ENCODE data around the gene STARD13.

The STARD13 gene, protein sequence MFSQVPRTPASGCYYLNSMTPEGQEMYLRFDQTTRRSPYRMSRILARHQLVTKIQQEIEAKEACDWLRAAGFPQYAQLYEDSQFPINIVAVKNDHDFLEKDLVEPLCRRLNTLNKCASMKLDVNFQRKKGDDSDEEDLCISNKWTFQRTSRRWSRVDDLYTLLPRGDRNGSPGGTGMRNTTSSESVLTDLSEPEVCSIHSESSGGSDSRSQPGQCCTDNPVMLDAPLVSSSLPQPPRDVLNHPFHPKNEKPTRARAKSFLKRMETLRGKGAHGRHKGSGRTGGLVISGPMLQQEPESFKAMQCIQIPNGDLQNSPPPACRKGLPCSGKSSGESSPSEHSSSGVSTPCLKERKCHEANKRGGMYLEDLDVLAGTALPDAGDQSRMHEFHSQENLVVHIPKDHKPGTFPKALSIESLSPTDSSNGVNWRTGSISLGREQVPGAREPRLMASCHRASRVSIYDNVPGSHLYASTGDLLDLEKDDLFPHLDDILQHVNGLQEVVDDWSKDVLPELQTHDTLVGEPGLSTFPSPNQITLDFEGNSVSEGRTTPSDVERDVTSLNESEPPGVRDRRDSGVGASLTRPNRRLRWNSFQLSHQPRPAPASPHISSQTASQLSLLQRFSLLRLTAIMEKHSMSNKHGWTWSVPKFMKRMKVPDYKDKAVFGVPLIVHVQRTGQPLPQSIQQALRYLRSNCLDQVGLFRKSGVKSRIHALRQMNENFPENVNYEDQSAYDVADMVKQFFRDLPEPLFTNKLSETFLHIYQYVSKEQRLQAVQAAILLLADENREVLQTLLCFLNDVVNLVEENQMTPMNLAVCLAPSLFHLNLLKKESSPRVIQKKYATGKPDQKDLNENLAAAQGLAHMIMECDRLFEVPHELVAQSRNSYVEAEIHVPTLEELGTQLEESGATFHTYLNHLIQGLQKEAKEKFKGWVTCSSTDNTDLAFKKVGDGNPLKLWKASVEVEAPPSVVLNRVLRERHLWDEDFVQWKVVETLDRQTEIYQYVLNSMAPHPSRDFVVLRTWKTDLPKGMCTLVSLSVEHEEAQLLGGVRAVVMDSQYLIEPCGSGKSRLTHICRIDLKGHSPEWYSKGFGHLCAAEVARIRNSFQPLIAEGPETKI

DNA sequence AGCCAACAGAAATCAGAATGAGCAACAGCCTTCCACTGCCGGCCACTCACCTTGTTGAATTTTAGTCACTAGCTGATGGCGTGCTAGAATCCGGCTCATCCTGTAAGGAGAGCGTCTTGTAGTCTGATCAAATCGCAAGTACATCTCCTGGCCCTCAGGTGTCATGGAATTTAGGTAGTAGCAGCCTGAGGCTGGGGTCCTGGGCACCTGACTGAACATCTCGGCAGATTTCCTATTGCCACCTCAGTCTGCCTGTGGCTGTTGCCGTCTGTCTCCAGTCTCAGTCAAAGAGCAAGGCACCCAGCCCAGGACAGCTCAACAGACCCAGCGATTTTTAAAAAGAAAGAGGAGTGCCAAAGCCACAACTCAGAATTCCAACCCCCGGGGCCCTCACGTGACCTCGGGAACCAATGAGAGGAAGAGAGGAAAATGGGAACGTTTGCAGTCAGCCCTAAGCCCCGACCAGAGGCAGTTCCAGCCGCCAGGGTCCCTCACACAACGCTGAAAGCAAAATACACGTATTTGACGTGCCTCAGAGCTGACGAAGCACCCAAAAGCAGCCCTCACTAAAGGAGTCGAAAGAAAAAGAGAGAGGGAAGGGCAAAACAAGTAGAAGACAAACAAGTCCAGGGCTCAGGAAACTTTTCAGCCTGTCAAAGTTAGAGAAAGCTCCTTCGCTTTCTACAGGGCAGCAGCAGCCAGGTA, at the start of gene STARD13:
STARD13 (minus strand) TSS at position 336 of the 705 bp plus-strand sequence; CDS start at position 219, 117 bp downstream.
- no peaks in the 10 kb centered on the region for H3K36me3 ChIP-seq (ENCODE audit: control insufficient read depth in 2 of 2, insufficient read depth in 2 of 2, low read length in 2 of 2)
- H3K27me3 ChIP-seq (ENCODE audit: control insufficient read depth in 1 of 2, insufficient read depth in 2 of 2, low read length in 2 of 2) = no peaks in the 10 kb centered on the region
- H3K4me3 ChIP-seq (ENCODE audit: low read length in 2 of 2) = peak within 1 kb of the TSS; percentile 84 to 95
- no peaks in the 10 kb centered on the region for H3K9me3 ChIP-seq (ENCODE audit: control insufficient read depth in 2 of 2, low read length in 2 of 2)
- H3K27ac ChIP-seq (ENCODE audit: low read length) = peak within 1 kb of the TSS; percentile 83
- peak within 1 kb of the TSS; percentile 76 to 95 for H3K9ac ChIP-seq (ENCODE audit: low read length in 2 of 2)
- peaks cover 23% of the 10 kb centered on the region for H3K4me1 ChIP-seq (ENCODE audit: control insufficient read depth, insufficient read depth, low read length)

DNA sequence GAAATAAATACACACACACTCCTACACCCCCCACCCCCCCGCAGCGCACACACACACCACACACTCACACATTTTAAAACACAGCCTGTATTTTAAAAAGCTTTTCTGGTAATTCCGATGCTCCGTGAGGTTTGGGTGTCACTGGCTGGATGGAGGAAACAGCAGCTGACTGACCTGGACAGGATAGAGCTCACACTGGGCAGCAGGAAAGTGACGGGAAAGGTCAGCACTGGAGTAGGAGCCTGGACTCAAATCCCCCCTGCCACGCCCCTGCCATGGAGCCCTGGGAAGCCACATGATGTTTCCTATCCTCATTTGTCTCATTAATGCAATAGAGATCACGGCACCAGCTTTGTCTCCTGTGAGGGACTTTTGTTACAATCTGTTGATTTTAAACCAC, 49.3 kb upstream of the STARD13 start:
- Histone ChIP-seq H3K9ac (ENCODE audit: low read length in 2 of 2) (no peak overlapping the region), H3K27ac (ENCODE audit: low read length) (no peak overlapping the region), H3K36me3 (ENCODE audit: control insufficient read depth in 2 of 2, insufficient read depth in 2 of 2, low read length in 2 of 2) (peaks cover 0 to 5% of the 10 kb centered on the region in 2 donors), H3K4me1 (ENCODE audit: control insufficient read depth, insufficient read depth, low read length) (no peaks in the 10 kb centered on the region), H3K27me3 (ENCODE audit: control insufficient read depth in 1 of 2, insufficient read depth in 2 of 2, low read length in 2 of 2) (no peaks in the 10 kb centered on the region), H3K4me3 (ENCODE audit: low read length in 2 of 2) (no peak overlapping the region), H3K9me3 (ENCODE audit: control insufficient read depth in 2 of 2, low read length in 2 of 2) (no peaks in the 10 kb centered on the region)

DNA sequence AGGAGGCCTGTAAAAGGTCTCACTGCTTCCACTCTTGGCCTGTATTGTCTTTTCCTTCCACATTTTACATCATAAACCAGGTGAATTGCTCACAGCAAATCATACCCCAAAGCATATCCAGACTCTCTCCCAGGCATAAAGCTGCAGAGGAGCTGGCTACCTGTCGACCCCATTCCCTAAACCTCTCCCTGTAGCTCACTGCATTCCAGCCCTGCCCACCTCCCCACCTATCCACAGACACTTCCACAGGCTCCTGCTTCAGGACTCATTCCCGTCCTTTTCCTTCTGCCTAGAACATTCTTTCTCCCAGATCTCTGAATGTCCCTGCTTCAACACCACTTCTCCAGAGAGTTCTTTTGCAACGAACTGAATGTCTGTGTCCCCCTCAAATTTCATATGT, 46.4 kb upstream of the STARD13 start:
- Histone ChIP-seq H3K36me3 (ENCODE audit: control insufficient read depth in 2 of 2, insufficient read depth in 2 of 2, low read length in 2 of 2) (peaks cover 0 to 5% of the 10 kb centered on the region in 2 donors), H3K4me1 (ENCODE audit: control insufficient read depth, insufficient read depth, low read length) (no peaks in the 10 kb centered on the region), H3K27ac (ENCODE audit: low read length) (no peak overlapping the region), H3K9ac (ENCODE audit: low read length in 2 of 2) (no peak overlapping the region), H3K4me3 (ENCODE audit: low read length in 2 of 2) (no peak overlapping the region), H3K9me3 (ENCODE audit: control insufficient read depth in 2 of 2, low read length in 2 of 2) (no peaks in the 10 kb centered on the region), H3K27me3 (ENCODE audit: control insufficient read depth in 1 of 2, insufficient read depth in 2 of 2, low read length in 2 of 2) (no peaks in the 10 kb centered on the region)

DNA sequence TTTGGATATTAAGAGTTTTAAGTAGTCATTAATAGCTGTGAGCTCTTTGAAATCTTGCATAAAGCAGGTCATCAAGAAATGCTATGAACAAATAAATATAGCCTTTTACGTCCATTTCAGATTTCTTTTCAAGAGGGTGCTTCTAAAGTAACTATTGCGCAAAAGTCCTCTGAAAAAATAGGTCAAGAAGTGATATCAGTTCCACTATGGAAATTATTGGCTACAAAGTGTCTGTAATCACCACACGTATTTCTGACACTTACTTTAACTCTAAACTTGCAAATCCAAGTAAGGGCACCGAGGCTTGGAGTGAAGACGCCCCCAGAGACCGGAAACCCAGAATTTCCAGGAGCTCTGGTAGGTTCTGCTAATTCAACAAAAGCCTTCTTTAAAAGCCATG, 44.9 kb upstream of the STARD13 start:
- peaks cover 0 to 3% of the 10 kb centered on the region in 2 donors for H3K36me3 ChIP-seq (ENCODE audit: control insufficient read depth in 2 of 2, insufficient read depth in 2 of 2, low read length in 2 of 2)
- no peaks in the 10 kb centered on the region for H3K9me3 ChIP-seq (ENCODE audit: control insufficient read depth in 2 of 2, low read length in 2 of 2)
- no peak overlapping the region for H3K9ac ChIP-seq (ENCODE audit: low read length in 2 of 2)
- no peak overlapping the region for H3K4me3 ChIP-seq (ENCODE audit: low read length in 2 of 2)
- no peaks in the 10 kb centered on the region for H3K27me3 ChIP-seq (ENCODE audit: control insufficient read depth in 1 of 2, insufficient read depth in 2 of 2, low read length in 2 of 2)
- no peaks in the 10 kb centered on the region for H3K4me1 ChIP-seq (ENCODE audit: control insufficient read depth, insufficient read depth, low read length)
- H3K27ac ChIP-seq (ENCODE audit: low read length) = no peak overlapping the region

DNA sequence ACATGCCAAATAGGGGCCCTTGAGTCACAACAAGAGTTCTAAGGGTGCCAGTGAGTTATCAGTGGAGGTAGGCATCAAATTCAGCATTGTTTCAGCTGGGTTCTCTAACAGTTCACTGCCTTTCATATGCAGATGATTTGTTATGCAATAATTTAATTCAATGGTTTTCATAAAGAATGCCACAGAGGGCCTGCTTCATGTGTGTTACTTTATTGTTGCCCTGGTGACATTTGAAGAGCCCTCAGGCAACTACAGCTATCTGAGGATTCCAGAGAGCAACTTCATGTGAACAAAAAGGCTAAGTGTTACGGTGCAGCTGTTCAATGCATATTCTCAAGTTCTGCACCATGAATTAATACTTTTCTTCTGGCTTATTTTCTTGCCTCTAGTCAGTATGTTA, 43.1 kb upstream of the STARD13 start:
- Histone ChIP-seq H3K36me3 (ENCODE audit: control insufficient read depth in 2 of 2, insufficient read depth in 2 of 2, low read length in 2 of 2) (no peaks in the 10 kb centered on the region), H3K9me3 (ENCODE audit: control insufficient read depth in 2 of 2, low read length in 2 of 2) (no peaks in the 10 kb centered on the region), H3K4me3 (ENCODE audit: low read length in 2 of 2) (no peak overlapping the region), H3K9ac (ENCODE audit: low read length in 2 of 2) (no peak overlapping the region), H3K27ac (ENCODE audit: low read length) (no peak overlapping the region), H3K27me3 (ENCODE audit: control insufficient read depth in 1 of 2, insufficient read depth in 2 of 2, low read length in 2 of 2) (no peaks in the 10 kb centered on the region), H3K4me1 (ENCODE audit: control insufficient read depth, insufficient read depth, low read length) (no peaks in the 10 kb centered on the region)

DNA sequence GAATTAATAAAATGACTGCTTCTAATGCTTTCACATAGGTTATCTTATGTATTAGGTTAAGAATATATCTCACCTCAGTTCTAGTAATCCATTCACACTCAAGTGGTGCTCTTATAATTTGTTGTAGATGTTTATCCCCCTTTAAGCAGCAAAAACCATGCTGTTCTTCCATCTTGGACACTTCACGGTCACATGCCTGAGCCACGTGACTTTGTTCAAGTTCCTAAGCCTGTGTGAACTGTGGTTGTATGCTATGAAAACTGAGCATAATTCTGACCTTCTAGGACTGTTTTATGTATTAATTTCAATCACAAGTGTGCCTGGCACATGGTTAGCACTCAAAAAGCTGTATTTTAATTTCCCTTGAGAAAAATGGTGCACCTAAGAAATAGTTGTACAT, 41.2 kb upstream of the STARD13 start:
- Histone ChIP-seq H3K27me3 (ENCODE audit: control insufficient read depth in 1 of 2, insufficient read depth in 2 of 2, low read length in 2 of 2) (no peaks in the 10 kb centered on the region), H3K27ac (ENCODE audit: low read length) (no peak overlapping the region), H3K9ac (ENCODE audit: low read length in 2 of 2) (no peak overlapping the region), H3K9me3 (ENCODE audit: control insufficient read depth in 2 of 2, low read length in 2 of 2) (no peaks in the 10 kb centered on the region), H3K4me1 (ENCODE audit: control insufficient read depth, insufficient read depth, low read length) (no peaks in the 10 kb centered on the region), H3K36me3 (ENCODE audit: control insufficient read depth in 2 of 2, insufficient read depth in 2 of 2, low read length in 2 of 2) (no peaks in the 10 kb centered on the region), H3K4me3 (ENCODE audit: low read length in 2 of 2) (no peak overlapping the region)

DNA sequence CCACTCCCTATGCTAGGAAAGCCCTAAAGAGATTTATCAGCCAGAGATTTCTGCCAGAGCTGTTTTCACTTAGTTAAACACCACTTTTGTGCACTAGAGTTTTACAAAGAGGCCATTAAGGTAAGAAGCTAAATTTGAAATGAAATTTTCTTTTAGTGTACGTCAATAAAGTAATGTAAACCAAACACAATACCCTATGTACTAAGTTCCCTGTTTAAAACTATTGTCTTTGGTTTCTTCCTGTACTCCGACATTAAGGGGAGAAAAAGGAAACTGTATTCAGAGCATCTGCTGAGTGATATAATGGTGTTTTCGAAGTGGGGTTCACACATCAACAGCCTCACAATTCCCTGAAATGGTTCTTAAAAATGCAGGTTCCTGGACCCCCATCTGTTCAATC, 40.7 kb upstream of the STARD13 start:
- no peak overlapping the region for H3K4me3 ChIP-seq (ENCODE audit: low read length in 2 of 2)
- no peak overlapping the region for H3K9ac ChIP-seq (ENCODE audit: low read length in 2 of 2)
- H3K27ac ChIP-seq (ENCODE audit: low read length) = no peak overlapping the region

DNA sequence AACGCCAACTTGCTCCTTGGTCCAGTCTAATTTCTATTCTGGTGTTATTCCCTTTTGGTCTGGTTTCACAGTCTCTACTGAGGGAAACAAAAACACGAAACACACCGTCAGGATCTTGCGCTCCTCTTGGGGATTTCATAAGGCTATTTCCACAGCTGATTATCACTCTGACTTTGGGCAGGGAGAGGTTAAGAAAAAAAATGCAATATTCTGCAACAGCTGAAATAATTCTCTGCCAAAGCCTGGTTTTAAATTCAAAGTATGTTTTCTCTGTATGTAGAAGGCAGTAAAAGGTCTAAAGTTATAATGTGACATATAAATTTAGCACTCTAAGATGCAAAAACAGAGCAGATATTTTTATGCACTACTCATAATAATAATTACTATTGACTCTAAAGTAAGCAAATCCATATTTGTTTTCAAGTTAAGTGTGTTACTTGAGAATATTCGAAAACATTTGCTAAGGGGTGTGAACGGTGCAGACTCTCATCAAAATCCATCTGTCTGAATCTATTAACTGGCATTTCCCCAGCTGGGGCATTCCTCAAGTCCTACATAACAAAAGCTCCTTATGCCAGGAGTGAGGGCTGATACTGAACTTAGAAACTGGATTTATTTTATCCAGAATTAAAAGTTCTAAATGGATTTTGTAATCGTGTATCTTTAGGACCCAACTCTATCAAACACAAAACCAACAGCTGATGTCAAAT, 38.4 kb upstream of the STARD13 start:
- H3K27ac ChIP-seq (ENCODE audit: low read length) = no peak overlapping the region
- H3K9me3 ChIP-seq (ENCODE audit: control insufficient read depth in 2 of 2, low read length in 2 of 2) = no peaks in the 10 kb centered on the region
- no peak overlapping the region for H3K9ac ChIP-seq (ENCODE audit: low read length in 2 of 2)
- no peaks in the 10 kb centered on the region for H3K36me3 ChIP-seq (ENCODE audit: control insufficient read depth in 2 of 2, insufficient read depth in 2 of 2, low read length in 2 of 2)
- H3K27me3 ChIP-seq (ENCODE audit: control insufficient read depth in 1 of 2, insufficient read depth in 2 of 2, low read length in 2 of 2) = no peaks in the 10 kb centered on the region
- no peaks in the 10 kb centered on the region for H3K4me1 ChIP-seq (ENCODE audit: control insufficient read depth, insufficient read depth, low read length)
- H3K4me3 ChIP-seq (ENCODE audit: low read length in 2 of 2) = no peak overlapping the region

More for the DNA sequence above, 40.7 kb upstream of the STARD13 start:
- Histone ChIP-seq H3K9me3 (ENCODE audit: control insufficient read depth in 2 of 2, low read length in 2 of 2) (no peaks in the 10 kb centered on the region), H3K36me3 (ENCODE audit: control insufficient read depth in 2 of 2, insufficient read depth in 2 of 2, low read length in 2 of 2) (no peaks in the 10 kb centered on the region), H3K27me3 (ENCODE audit: control insufficient read depth in 1 of 2, insufficient read depth in 2 of 2, low read length in 2 of 2) (no peaks in the 10 kb centered on the region), H3K4me1 (ENCODE audit: control insufficient read depth, insufficient read depth, low read length) (no peaks in the 10 kb centered on the region)

DNA sequence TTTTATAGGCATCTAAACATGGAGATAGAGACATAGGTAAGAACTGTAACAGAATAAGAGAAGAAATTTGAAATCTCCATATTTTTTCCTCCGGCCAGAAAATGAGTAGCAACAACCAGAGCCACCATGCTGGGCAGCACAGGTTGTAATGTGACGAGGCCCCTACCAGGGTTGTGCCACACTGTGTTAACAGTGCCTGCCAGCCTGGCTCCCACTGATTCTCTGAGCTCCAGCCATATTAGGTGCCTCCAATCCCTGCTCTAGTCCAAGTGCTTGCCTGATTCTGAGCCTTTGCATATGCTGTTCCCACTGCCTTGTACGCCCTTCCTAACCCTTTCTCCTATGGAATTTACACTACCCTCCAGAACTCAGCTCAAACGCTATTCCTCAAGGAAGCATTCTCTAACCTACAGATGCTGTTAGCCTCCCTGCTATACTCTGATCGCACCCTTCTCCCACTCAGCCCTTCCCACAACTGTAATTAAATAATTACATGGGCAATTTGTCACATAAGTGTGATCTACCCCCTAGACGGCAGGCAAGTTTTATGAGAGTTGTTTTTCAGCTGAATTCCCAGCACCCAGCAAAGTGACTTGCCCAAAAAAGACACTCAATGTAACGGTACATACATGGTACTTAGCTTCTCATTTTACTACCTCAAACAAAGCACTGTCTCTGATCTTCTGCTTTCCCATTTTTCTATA, 37.6 kb upstream of the STARD13 start:
- no peaks in the 10 kb centered on the region for H3K9me3 ChIP-seq (ENCODE audit: control insufficient read depth in 2 of 2, low read length in 2 of 2)
- no peak overlapping the region for H3K9ac ChIP-seq (ENCODE audit: low read length in 2 of 2)
- H3K36me3 ChIP-seq (ENCODE audit: control insufficient read depth in 2 of 2, insufficient read depth in 2 of 2, low read length in 2 of 2) = no peaks in the 10 kb centered on the region
- H3K4me3 ChIP-seq (ENCODE audit: low read length in 2 of 2) = no peak overlapping the region
- H3K27ac ChIP-seq (ENCODE audit: low read length) = no peak overlapping the region
- no peaks in the 10 kb centered on the region for H3K4me1 ChIP-seq (ENCODE audit: control insufficient read depth, insufficient read depth, low read length)
- no peaks in the 10 kb centered on the region for H3K27me3 ChIP-seq (ENCODE audit: control insufficient read depth in 1 of 2, insufficient read depth in 2 of 2, low read length in 2 of 2)
